HepG2 (cell line): ENCODE results near the gene AADACL4. TPM values are rescaled to one million over a fixed set of nuclear protein-coding genes. Genes with fewer than 3 reads are reported as not detected.

ENCODE experiments used
- CBX2 ChIP-seq, 2 experiments: fragments of 200-600 bp in 1 of 2; sonication (generic); formaldehyde crosslinking in 1 of 2; IDR thresholded peaks; 2 replicates each; pipeline versions ENCODE4 v1.7.0 to v1.8.1; 2018 to 2022; ENCODE audit warnings: low read depth in 2 of 2, low read length in 1 of 2, mild to moderate bottlenecking in 1 of 2, missing genetic modification reagents in 1 of 2
- FIP1L1 ChIP-seq: fragments of 200-400 bp; formaldehyde crosslinking; IDR thresholded peaks from 2 replicates; pipeline ENCODE4 v1.6.1; 2018; ENCODE audit warnings: low read depth, mild to moderate bottlenecking, low read length, moderate library complexity, borderline replicate concordance; ENCODE audit not compliant: insufficient read depth
- FOXA1 ChIP-seq, 2 experiments: fragments of 450-650 bp in 1 of 2; sonication (generic) in 1 of 2; formaldehyde crosslinking in 1 of 2; IDR thresholded peaks; 2 replicates each; pipeline versions ENCODE4 v1.4.0 to v1.6.1; 2016 to 2020; ENCODE audit warnings: missing genetic modification reagents in 1 of 2
- GLI4 ChIP-seq: sonication (generic); formaldehyde crosslinking; IDR thresholded peaks from 2 replicates; pipeline ENCODE4 v1.5.1; 2020; ENCODE audit warnings: missing genetic modification reagents, mild to moderate bottlenecking, moderate library complexity, borderline replicate concordance
- LCORL ChIP-seq, 2 experiments: fragments of 450-650 bp in 1 of 2; sonication (generic) in 1 of 2; formaldehyde crosslinking in 1 of 2; IDR thresholded peaks; 2 replicates each; pipeline versions ENCODE4 v1.5.0 to v1.6.1; 2017 to 2020; ENCODE audit warnings: antibody characterized with exemption in 1 of 2, missing genetic modification reagents in 1 of 2
- MAZ ChIP-seq, 2 experiments: sonication (generic) in 1 of 2; formaldehyde crosslinking in 1 of 2; IDR thresholded peaks; 2 replicates each; pipeline versions ENCODE4 v1.5.0 to v1.6.1; 2012 to 2020; ENCODE audit warnings: low read depth in 2 of 2, mild to moderate bottlenecking in 2 of 2, borderline replicate concordance in 1 of 2, improper control_type of control experiment in 1 of 2, low read length in 1 of 2, missing genetic modification reagents in 1 of 2, moderate library complexity in 1 of 2
- MTF2 ChIP-seq: sonication (generic); formaldehyde crosslinking; IDR thresholded peaks from 2 replicates; pipeline ENCODE4 v1.5.0; 2020; ENCODE audit warnings: missing genetic modification reagents, borderline replicate concordance
- NKX3-1 ChIP-seq: sonication (generic); formaldehyde crosslinking; IDR thresholded peaks from 2 replicates; pipeline ENCODE4 v1.5.0; 2020; ENCODE audit warnings: missing genetic modification reagents
- PLRG1 ChIP-seq: fragments of 450-650 bp; conservative IDR thresholded peaks from 2 replicates; pipeline ENCODE4 v1.6.1; 2016
- TEAD2 ChIP-seq: sonication (generic); formaldehyde crosslinking; IDR thresholded peaks from 2 replicates; pipeline ENCODE4 v1.9.0; 2021; ENCODE audit warnings: missing genetic modification reagents
- XRCC5 ChIP-seq: fragments of 200-400 bp; formaldehyde crosslinking; optimal IDR thresholded peaks from 2 replicates; pipeline ENCODE3; 2017; ENCODE audit warnings: mild to moderate bottlenecking, low read length
- ZBTB25 ChIP-seq: IDR thresholded peaks from 2 replicates; pipeline ENCODE4 v1.6.1; 2018; ENCODE audit warnings: missing genetic modification reagents
- ZNF224 ChIP-seq: sonication (generic); formaldehyde crosslinking; IDR thresholded peaks from 2 replicates; pipeline ENCODE4 v1.5.0; 2020; ENCODE audit warnings: mild to moderate bottlenecking, missing genetic modification reagents
- ZNF234 ChIP-seq: sonication (generic); formaldehyde crosslinking; conservative IDR thresholded peaks from 2 replicates; pipeline ENCODE4 v1.5.1; 2020; ENCODE audit warnings: mild to moderate bottlenecking, missing genetic modification reagents
- ZNF484 ChIP-seq: sonication (generic); formaldehyde crosslinking; IDR thresholded peaks from 2 replicates; pipeline ENCODE4 v1.5.1; 2020; ENCODE audit warnings: mild to moderate bottlenecking, low read depth, missing genetic modification reagents, borderline replicate concordance
- ZNF691 ChIP-seq: sonication (generic); formaldehyde crosslinking; IDR thresholded peaks from 2 replicates; pipeline ENCODE4 v1.4.0; 2020; ENCODE audit warnings: missing genetic modification reagents, low read depth, mild to moderate bottlenecking, borderline replicate concordance
- polyA plus RNA-seq, 8 experiments: library from polyadenylated mRNA; depleted of rRNA in 3 of 8; stranded (reverse) in 7 of 8; unstranded in 1 of 8; fragments of >200 nt; fragmentation: Illumina TruSeq in 4 of 8; extraction: Trizol in 4 of 8; gene quantifications; 2 replicates each; pipeline versions ENCODE4 v1.2.1 to v1.2.3, GENCODE V29; 2011 to 2016; ENCODE audit warnings: low read depth in 4 of 8, missing spikeins in 1 of 8, mixed read lengths in 1 of 8; ENCODE audit not compliant: insufficient read depth in 1 of 8
- total RNA-seq, 5 experiments: library from RNA; depleted of rRNA; stranded (reverse); fragments of >200 nt; fragmentation: Illumina TruSeq; extraction: Trizol; gene quantifications; 2 replicates each; pipeline ENCODE4 v1.2.3, GENCODE V29; 2016; ENCODE audit warnings: low read depth in 1 of 5
- TF ChIP-seq, protein P1 (sequence below): sonication (generic); formaldehyde crosslinking; IDR thresholded peaks from 2 replicates; pipeline ENCODE4 v1.5.1; 2020; ENCODE audit warnings: mild to moderate bottlenecking, missing genetic modification reagents
- TF ChIP-seq, protein P2 (sequence below): sonication (generic); formaldehyde crosslinking; IDR thresholded peaks from 2 replicates; pipeline ENCODE4 v1.5.0; 2020; ENCODE audit warnings: missing genetic modification reagents
- TF ChIP-seq, protein P3 (sequence below): sonication (generic); formaldehyde crosslinking; IDR thresholded peaks from 2 replicates; pipeline ENCODE4 v1.5.0; 2020; ENCODE audit warnings: missing genetic modification reagents, mild to moderate bottlenecking, borderline replicate concordance

Gene AADACL4
- total and polyA plus RNA-seq, 2 of the 13 experiments (the other 11 are each of a cell fraction or from before 2014, with no cell fraction given) = not detected

- TF ChIP-seq, protein P1, sequence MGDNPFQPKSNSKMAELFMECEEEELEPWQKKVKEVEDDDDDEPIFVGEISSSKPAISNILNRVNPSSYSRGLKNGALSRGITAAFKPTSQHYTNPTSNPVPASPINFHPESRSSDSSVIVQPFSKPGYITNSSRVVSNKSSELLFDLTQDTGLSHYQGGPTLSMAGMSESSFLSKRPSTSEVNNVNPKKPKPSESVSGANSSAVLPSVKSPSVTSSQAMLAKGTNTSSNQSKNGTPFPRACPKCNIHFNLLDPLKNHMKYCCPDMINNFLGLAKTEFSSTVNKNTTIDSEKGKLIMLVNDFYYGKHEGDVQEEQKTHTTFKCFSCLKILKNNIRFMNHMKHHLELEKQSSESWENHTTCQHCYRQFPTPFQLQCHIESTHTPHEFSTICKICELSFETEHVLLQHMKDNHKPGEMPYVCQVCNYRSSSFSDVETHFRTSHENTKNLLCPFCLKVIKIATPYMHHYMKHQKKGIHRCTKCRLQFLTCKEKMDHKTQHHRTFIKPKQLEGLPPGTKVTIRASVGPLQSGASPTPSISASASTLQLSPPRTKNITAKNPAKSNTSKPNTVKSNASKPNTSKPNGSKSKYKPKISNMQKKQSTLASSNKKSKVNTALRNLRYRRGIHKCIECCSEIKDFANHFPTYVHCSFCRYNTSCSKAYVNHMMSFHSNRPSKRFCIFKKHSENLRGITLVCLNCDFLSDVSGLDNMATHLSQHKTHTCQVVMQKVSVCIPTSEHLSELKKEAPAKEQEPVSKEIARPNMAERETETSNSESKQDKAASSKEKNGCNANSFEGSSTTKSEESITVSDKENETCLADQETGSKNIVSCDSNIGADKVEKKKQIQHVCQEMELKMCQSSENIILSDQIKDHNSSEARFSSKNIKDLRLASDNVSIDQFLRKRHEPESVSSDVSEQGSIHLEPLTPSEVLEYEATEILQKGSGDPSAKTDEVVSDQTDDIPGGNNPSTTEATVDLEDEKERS (CRISPR knock-in tag) = peak; percentile 62; the same call in 1 of the 2 replicates
- TF ChIP-seq ZBTB25 (CRISPR knock-in tag) (peak; percentile 76), ZNF234 (CRISPR knock-in tag) (0 out of 2 replicates have a peak, but pooled peaks have one; percentile 64), FIP1L1 (no peak), MAZ (IDR thresholded peaks at IDR 0.05; ENCODE audit: borderline replicate concordance, low read depth, low read length) (peak; percentile 65; the same call in 1 of the 2 replicates), MAZ (CRISPR knock-in tag; IDR thresholded peaks at IDR 0.05; ENCODE audit: low read depth) (peak; percentile 79), FOXA1 (IDR thresholded peaks at IDR 0.05) (no peak), FOXA1 (CRISPR knock-in tag; IDR thresholded peaks at IDR 0.05) (peak; percentile 60; the same call in 1 of the 2 replicates), XRCC5 (peak; percentile 69), NKX3-1 (CRISPR knock-in tag) (peak; percentile 35; the same call in 1 of the 2 replicates), ZNF224 (no peak), ZNF691 (CRISPR knock-in tag) (no peak), PLRG1 (no peak), TEAD2 (0 out of 2 replicates have a peak, but pooled peaks have one; percentile 15), MTF2 (no peak), LCORL (IDR thresholded peaks at IDR 0.05) (no peak), LCORL (CRISPR knock-in tag; IDR thresholded peaks at IDR 0.05) (peak; percentile 96), GLI4 (CRISPR knock-in tag) (no peak), CBX2 (IDR thresholded peaks at IDR 0.05; ENCODE audit: low read depth, low read length) (no peak), CBX2 (CRISPR knock-in tag; IDR thresholded peaks at IDR 0.05; ENCODE audit: low read depth) (peak; percentile 54; the same call in 1 of the 2 replicates), ZNF484 (CRISPR knock-in tag) (no peak)
- TF ChIP-seq, protein P2, sequence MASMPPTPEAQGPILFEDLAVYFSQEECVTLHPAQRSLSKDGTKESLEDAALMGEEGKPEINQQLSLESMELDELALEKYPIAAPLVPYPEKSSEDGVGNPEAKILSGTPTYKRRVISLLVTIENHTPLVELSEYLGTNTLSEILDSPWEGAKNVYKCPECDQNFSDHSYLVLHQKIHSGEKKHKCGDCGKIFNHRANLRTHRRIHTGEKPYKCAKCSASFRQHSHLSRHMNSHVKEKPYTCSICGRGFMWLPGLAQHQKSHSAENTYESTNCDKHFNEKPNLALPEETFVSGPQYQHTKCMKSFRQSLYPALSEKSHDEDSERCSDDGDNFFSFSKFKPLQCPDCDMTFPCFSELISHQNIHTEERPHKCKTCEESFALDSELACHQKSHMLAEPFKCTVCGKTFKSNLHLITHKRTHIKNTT (CRISPR knock-in tag) = no peak
- TF ChIP-seq, protein P3, sequence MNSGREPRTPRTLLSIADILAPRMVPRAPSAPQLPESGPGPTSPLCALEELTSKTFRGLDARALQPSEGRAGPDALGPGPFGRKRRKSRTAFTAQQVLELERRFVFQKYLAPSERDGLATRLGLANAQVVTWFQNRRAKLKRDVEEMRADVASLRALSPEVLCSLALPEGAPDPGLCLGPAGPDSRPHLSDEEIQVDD (CRISPR knock-in tag) = no peak
Observed at GRCh38 chr1:12618965-12619791, 24.7 kb upstream of the AADACL4 start (continued).
